H9 (cell line): Measurements from ENCODE around the gene DDX28. TPM values are rescaled to one million over a fixed set of nuclear protein-coding genes. Genes with fewer than 3 reads are reported as not detected.

ENCODE experiments used
- DNase-seq: peaks from one replicate; pipeline ENCODE4 v3.0.0-alpha.2; 2017
- H2AFZ ChIP-seq: one replicate; pipeline ENCODE4 v1.6.1; 2013; ENCODE audit warnings: mild to moderate bottlenecking, low read length, control low read depth, moderate library complexity
- H2AK5ac ChIP-seq: 2 replicates; pipeline ENCODE4 v1.6.1; 2013; ENCODE audit warnings: low read length, control low read depth, mixed read lengths; ENCODE audit not compliant: insufficient read length
- H2BK120ac ChIP-seq: one replicate; pipeline ENCODE4 v1.6.1; 2013; ENCODE audit warnings: low read depth, mild to moderate bottlenecking, low read length, control low read depth, inconsistent platforms; ENCODE audit not compliant: poor library complexity, severe bottlenecking
- H2BK12ac ChIP-seq: 2 replicates; pipeline ENCODE4 v1.6.1; 2013; ENCODE audit warnings: low read length, control low read depth, mixed read lengths, low read depth; ENCODE audit not compliant: insufficient read length
- H2BK15ac ChIP-seq: 2 replicates; pipeline ENCODE4 v1.6.1; 2013; ENCODE audit warnings: low read depth, low read length, control low read depth
- H2BK20ac ChIP-seq: one replicate; pipeline ENCODE4 v1.6.1; 2013; ENCODE audit warnings: low read depth, mild to moderate bottlenecking, low read length, control low read depth, inconsistent platforms; ENCODE audit not compliant: poor library complexity, severe bottlenecking
- H2BK5ac ChIP-seq: 2 replicates; pipeline ENCODE4 v1.6.1; 2013; ENCODE audit warnings: low read length, control low read depth, mixed read lengths; ENCODE audit not compliant: insufficient read length
- H3K14ac ChIP-seq: 2 replicates; pipeline ENCODE4 v1.6.1; 2013; ENCODE audit warnings: low read length, control low read depth; ENCODE audit not compliant: insufficient read depth
- H3K18ac ChIP-seq: 2 replicates; pipeline ENCODE4 v1.6.1; 2013; ENCODE audit warnings: low read depth, mild to moderate bottlenecking, mixed read lengths, low read length, control low read depth; ENCODE audit not compliant: insufficient read length
- H3K23ac ChIP-seq: 2 replicates; pipeline ENCODE4 v1.6.1; 2013; ENCODE audit warnings: low read length, control low read depth, mixed read lengths, low read depth; ENCODE audit not compliant: insufficient read length
- H3K23me2 ChIP-seq: 2 replicates; pipeline ENCODE4 v1.6.1; 2013; ENCODE audit warnings: low read depth, mild to moderate bottlenecking, mixed read lengths, low read length, control low read depth; ENCODE audit not compliant: insufficient read length, poor library complexity, severe bottlenecking
- H3K27ac ChIP-seq: 2 replicates; pipeline ENCODE4 v1.5.1; 2013; ENCODE audit warnings: low read length, control low read depth, mixed read lengths, low read depth; ENCODE audit not compliant: insufficient read length
- H3K27me3 ChIP-seq: 2 replicates; pipeline ENCODE4 v1.6.1; 2013; ENCODE audit warnings: low read length, control low read depth, inconsistent platforms; ENCODE audit not compliant: insufficient read depth
- H3K4ac ChIP-seq: 2 replicates; pipeline ENCODE4 v1.6.1; 2013; ENCODE audit warnings: low read depth, mild to moderate bottlenecking, control low read depth, inconsistent platforms, low read length, moderate library complexity
- H3K4me1 ChIP-seq: 2 replicates; pipeline ENCODE4 v1.6.1; 2013; ENCODE audit warnings: low read length, control low read depth, inconsistent platforms; ENCODE audit not compliant: insufficient read depth
- H3K4me2 ChIP-seq: 2 replicates; pipeline ENCODE4 v1.6.1; 2013; ENCODE audit warnings: low read length, control low read depth, mixed read lengths; ENCODE audit not compliant: insufficient read length, insufficient read depth
- H3K56ac ChIP-seq: 2 replicates; pipeline ENCODE4 v1.6.1; 2013; ENCODE audit warnings: low read depth, mild to moderate bottlenecking, mixed read lengths, low read length, control low read depth; ENCODE audit not compliant: insufficient read length
- H3K79me1 ChIP-seq: 2 replicates; pipeline ENCODE4 v1.6.1; 2013; ENCODE audit warnings: low read depth, mild to moderate bottlenecking, moderate library complexity, low read length, control low read depth, inconsistent platforms; ENCODE audit not compliant: insufficient read depth, poor library complexity, severe bottlenecking
- H3K79me2 ChIP-seq: 2 replicates; pipeline ENCODE4 v1.6.1; 2013; ENCODE audit warnings: low read length, control low read depth, inconsistent platforms; ENCODE audit not compliant: insufficient read depth
- H3K9ac ChIP-seq: 2 replicates; pipeline ENCODE4 v1.6.1; 2013; ENCODE audit warnings: low read length, control low read depth, mixed read lengths; ENCODE audit not compliant: insufficient read length; ENCODE audit errors: extremely low read depth
- H3K9me3 ChIP-seq: one replicate; pipeline ENCODE4 v1.6.1; 2013; ENCODE audit warnings: low read depth, low read length, inconsistent platforms; ENCODE audit not compliant: control insufficient read depth
- H3T11ph ChIP-seq: one replicate; pipeline ENCODE4 v1.6.1; 2013; ENCODE audit warnings: mild to moderate bottlenecking, low read length, control low read depth, inconsistent platforms
- H4K20me1 ChIP-seq: one replicate; pipeline ENCODE4 v1.6.1; 2013; ENCODE audit not compliant: control insufficient read depth, insufficient read length, insufficient read depth
- H4K5ac ChIP-seq: 2 replicates; pipeline ENCODE4 v1.6.1; 2013; ENCODE audit warnings: low read depth, mild to moderate bottlenecking, mixed read lengths, low read length, control low read depth; ENCODE audit not compliant: insufficient read length
- H4K8ac ChIP-seq: replicated peaks from 2 replicates; pipeline ENCODE4 v1.6.1; 2013; ENCODE audit warnings: low read length, control low read depth, mixed read lengths, low read depth; ENCODE audit not compliant: insufficient read length
- H4K91ac ChIP-seq: 2 replicates; pipeline ENCODE4 v1.6.1; 2013; ENCODE audit warnings: low read depth, mild to moderate bottlenecking, moderate library complexity, mixed read lengths, low read length, control low read depth; ENCODE audit not compliant: insufficient read length
- H3K27ac Mint-ChIP-seq, 3 experiments: 2 replicates in 2 of 3; 3 replicates in 1 of 3; pipeline ENCODE4 v1.8.0; 2020 to 2021; ENCODE audit warnings: mixed read lengths in 3 of 3, mild to moderate bottlenecking in 1 of 3, moderate library complexity in 1 of 3
- H3K27me3 Mint-ChIP-seq: 2 replicates; pipeline ENCODE4 v1.8.0; 2021; ENCODE audit warnings: low read depth, mild to moderate bottlenecking, moderate library complexity, mixed read lengths
- H3K36me3 Mint-ChIP-seq, 3 experiments: 2 replicates in 2 of 3; 3 replicates in 1 of 3; pipeline ENCODE4 v1.8.0; 2020 to 2021; ENCODE audit warnings: low read depth in 3 of 3, mixed read lengths in 3 of 3; ENCODE audit not compliant: insufficient read depth in 1 of 3
- H3K4me1 Mint-ChIP-seq, 2 experiments: 2 replicates each; pipeline ENCODE4 v1.8.0; 2020; ENCODE audit warnings: mixed read lengths in 2 of 2
- H3K4me3 Mint-ChIP-seq, 2 experiments: 2 replicates in 1 of 2; 3 replicates in 1 of 2; pipeline ENCODE4 v1.8.0; 2020 to 2021; ENCODE audit warnings: mild to moderate bottlenecking in 2 of 2, mixed read lengths in 2 of 2, moderate library complexity in 1 of 2
- H3K9me3 Mint-ChIP-seq, 2 experiments: 2 replicates in 1 of 2; 3 replicates in 1 of 2; pipeline ENCODE4 v1.8.0; 2020; ENCODE audit warnings: mild to moderate bottlenecking in 2 of 2, mixed read lengths in 2 of 2, moderate library complexity in 1 of 2
- CTCF ChIP-seq: fragments of 200-600 bp; sonication (generic); conservative IDR thresholded peaks from 3 replicates; pipeline ENCODE4 v1.8.0; 2021; ENCODE audit warnings: antibody characterized with exemption, mild to moderate bottlenecking
- WGBS: extraction: QIAGEN DNeasy Blood & Tissue Kit; methylation state at CpG from one replicate; pipeline ENCODE4 v1.1.7; 2013; ENCODE audit warnings: missing lambda C conversion rate, low lambda C conversion rate, mixed read lengths; ENCODE audit not compliant: insufficient read length; ENCODE audit errors: extremely low coverage; 5-methylcytosine and 5-hydroxymethylcytosine counted together
- total RNA-seq: library from RNA; stranded (reverse); gene quantifications from 2 replicates; pipeline ENCODE4 v1.2.1, GENCODE V29; 2021

DDX28 gene
- total RNA-seq, 1 experiment from 2014 or later: 22.9 TPM

GRCh38 chr16:68072038-68072695, 49.1 kb upstream of the DDX28 start:
- H3K4me3 Mint-ChIP-seq: no peak overlapping the region
- H2AFZ ChIP-seq: no peak overlapping the region
- no peak overlapping the region for H2BK12ac ChIP-seq
- H3K4me2 ChIP-seq: no peak overlapping the region
- H4K91ac ChIP-seq: no peak overlapping the region
- no peak overlapping the region for H3K27ac Mint-ChIP-seq
- no peaks in the 10 kb centered on the region for H4K20me1 ChIP-seq
- no peak overlapping the region for H2BK5ac ChIP-seq
- H3K23ac ChIP-seq: no peak overlapping the region
- H3K27me3 ChIP-seq: no peaks in the 10 kb centered on the region
- no peaks in the 10 kb centered on the region for H3K4me1 ChIP-seq
- no peaks in the 10 kb centered on the region for H3K9me3 ChIP-seq
- TF ChIP-seq CTCF: no peak
- H2BK120ac ChIP-seq: no peak overlapping the region
- no peak overlapping the region for H3K56ac ChIP-seq
- H2AK5ac ChIP-seq: no peak overlapping the region
- no peak overlapping the region for H4K8ac ChIP-seq
- H3K4ac ChIP-seq: no peak overlapping the region
- H3K23me2 ChIP-seq: no peaks in the 10 kb centered on the region
- no peaks in the 10 kb centered on the region for H3K9me3 Mint-ChIP-seq
- H3K27ac ChIP-seq: no peak overlapping the region
- WGBS: no CpG with 5 or more reads among the region's 9 CpGs
- peaks cover 24 to 63% (median 59%) of the 10 kb centered on the region in 3 experiments for H3K36me3 Mint-ChIP-seq
- no peaks in the 10 kb centered on the region for H3K27me3 Mint-ChIP-seq
- H2BK20ac ChIP-seq: no peak overlapping the region
- no peaks in the 10 kb centered on the region for H3K79me1 ChIP-seq
- no peaks in the 10 kb centered on the region for H3K4me1 Mint-ChIP-seq
- H3K79me2 ChIP-seq: no peaks in the 10 kb centered on the region
- no peak overlapping the region for H2BK15ac ChIP-seq
- no peak overlapping the region for H3K14ac ChIP-seq
- H3T11ph ChIP-seq: no peak overlapping the region
- no peak overlapping the region for H3K9ac ChIP-seq
- no peak overlapping the region for H3K18ac ChIP-seq
- DNase-seq: no peak
- H4K5ac ChIP-seq: no peak overlapping the region
